ENCODE measurements around the gene MRPL21.

- no peak for TF ChIP-seq CTCF (conservative IDR thresholded peaks at IDR 0.05 in 1 of 2, IDR thresholded peaks at IDR 0.05 in 1 of 2; ENCODE audit: extremely low read depth in 1 of 2, insufficient read depth in 1 of 2, low read depth in 1 of 2, low read length in 2 of 2)
- no peak for TF ChIP-seq EZH2 (IDR thresholded peaks at IDR 0.05; ENCODE audit: borderline replicate concordance, low read length)
Observed at GRCh38 chr11:68934666-68935065, 31.0 kb upstream of the MRPL21 start.

Measured in mammary epithelial cell (primary cell).